Fibroblast of lung (primary cell): ENCODE measurements around the gene OOSP4B.
"Not testable (repeated sequence)": the region's sequence is repeated elsewhere in the genome, so short reads cannot be mapped to it uniquely, and the experiment has no call there.

Experiments
- CTCF ChIP-seq, 2 donors: IDR thresholded peaks in 1 of 2; conservative IDR thresholded peaks in 1 of 2; 1 replicate in 1 of 2; 2 replicates in 1 of 2; pipeline ENCODE4 v1.5.1; 2011 to 2012; ENCODE audit warnings: low read length in 2 of 2, control low read depth in 1 of 2, inconsistent platforms in 1 of 2, low read depth in 1 of 2, mild to moderate bottlenecking in 1 of 2
- EZH2 ChIP-seq: IDR thresholded peaks from 2 replicates; pipeline ENCODE4 v1.5.1; 2012; ENCODE audit warnings: low read length, control low read depth, mild to moderate bottlenecking; ENCODE audit errors: missing control alignments

GRCh38 chr11:60020376-60020775, 3.4 kb downstream of the OOSP4B start:
- not testable (repeated sequence) for TF ChIP-seq EZH2; CTCF (conservative IDR thresholded peaks at IDR 0.05 in 1 of 2, IDR thresholded peaks at IDR 0.05 in 1 of 2; ENCODE audit: low read depth in 1 of 2, low read length in 2 of 2)
